Cardiac muscle cell (in vitro differentiated cells and primary cell): ENCODE results near the gene AGPAT4. TPM values are rescaled to one million over a fixed set of nuclear protein-coding genes. Genes with fewer than 3 reads are reported as not detected.
A peak's percentile ranks its signal among the peaks of the same experiment; 100 is the strongest.

Experiments used
- DNase-seq, 2 donors: peaks; one replicate each; pipeline versions ENCODE4 v3.0.0 to v3.0.0-alpha.2; 2010 to 2017; ENCODE audit warnings: low read depth in 1 of 2, low spot score in 1 of 2
- H3K27ac ChIP-seq: fragments of 200-600 bp; sonication (generic); 2 replicates; pipeline ENCODE4 v1.5.1; 2016
- H3K27me3 ChIP-seq: fragments of 200-600 bp; sonication (generic); 2 replicates; pipeline ENCODE4 v1.6.0; 2016; ENCODE audit warnings: control low read depth
- H3K36me3 ChIP-seq: fragments of 200-600 bp; sonication (generic); 2 replicates; pipeline ENCODE4 v1.5.1; 2016; ENCODE audit warnings: control low read depth
- H3K4me1 ChIP-seq: fragments of 200-600 bp; sonication (generic); 2 replicates; pipeline ENCODE4 v1.8.1; 2017; ENCODE audit warnings: low read depth, mild to moderate bottlenecking, mixed run types
- H3K4me3 ChIP-seq: fragments of 200-600 bp; sonication (generic); 2 replicates; pipeline ENCODE4 v1.5.1; 2016; ENCODE audit warnings: mild to moderate bottlenecking
- H3K9me3 ChIP-seq: fragments of 200-600 bp; sonication (generic); 2 replicates; pipeline ENCODE4 v1.5.1; 2017; ENCODE audit warnings: low read depth, mild to moderate bottlenecking, control low read depth
- CTCF ChIP-seq: IDR thresholded peaks from 2 replicates; pipeline ENCODE4 v1.5.1; 2012; ENCODE audit warnings: low read depth, mild to moderate bottlenecking, low read length
- polyA plus RNA-seq: library from polyadenylated mRNA; unstranded; fragments of >200 nt; fragmentation: Nextera tagmentation; extraction: Ambion mirVana; gene quantifications from 2 replicates; pipeline ENCODE4 v1.2.1, GENCODE V29; 2016
- total RNA-seq: library from RNA; depleted of rRNA; stranded (reverse); fragments of >200 nt; gene quantifications from 2 replicates; pipeline ENCODE4 v1.2.3, GENCODE V29; 2016

The AGPAT4 gene
- total and polyA plus RNA-seq, 2 experiments from 2014 or later, result 13.9 to 17.7 TPM

- Histone ChIP-seq H3K36me3 (no peaks in the 10 kb centered on the region), H3K27ac (no peak overlapping the region), H3K9me3 (no peaks in the 10 kb centered on the region), H3K27me3 (no peaks in the 10 kb centered on the region), H3K4me3 (no peak overlapping the region), H3K4me1 (no peaks in the 10 kb centered on the region)
- DNase-seq, result no peak
- no peak for TF ChIP-seq CTCF
These were observed 29.1 kb upstream of the AGPAT4 start for GRCh38 chr6:161302949-161303348.

- TF ChIP-seq CTCF, result no peak
- Histone ChIP-seq H3K36me3 (no peaks in the 10 kb centered on the region), H3K27ac (no peak overlapping the region), H3K4me3 (no peak overlapping the region), H3K27me3 (no peaks in the 10 kb centered on the region), H3K9me3 (no peaks in the 10 kb centered on the region), H3K4me1 (no peaks in the 10 kb centered on the region)
- peak; percentile 31 to 91 for DNase-seq
These were observed 27.5 kb upstream of the AGPAT4 start for GRCh38 chr6:161301338-161301737.

DNA sequence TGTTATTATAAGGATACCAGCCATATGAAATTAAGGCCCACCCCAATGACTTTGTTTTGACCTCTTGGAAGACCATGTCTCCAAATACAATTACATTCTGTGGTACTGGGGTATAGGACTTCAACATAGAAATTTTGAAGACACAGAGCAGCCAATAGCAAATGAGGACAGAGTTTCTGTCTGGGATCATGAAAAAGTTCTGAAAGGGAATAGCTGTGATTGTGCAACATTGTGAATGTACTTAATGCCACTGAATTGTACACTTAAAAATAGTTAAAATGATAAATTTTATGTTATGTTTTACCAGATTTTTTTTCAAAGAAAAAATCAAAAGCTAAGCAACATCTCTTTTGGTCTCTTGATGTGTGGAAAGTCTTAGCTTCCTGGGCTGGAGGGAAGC, 27.0 kb upstream of the AGPAT4 start:
- no peak for TF ChIP-seq CTCF
- no peaks in the 10 kb centered on the region for H3K27me3 ChIP-seq
- no peaks in the 10 kb centered on the region for H3K4me1 ChIP-seq

DNA sequence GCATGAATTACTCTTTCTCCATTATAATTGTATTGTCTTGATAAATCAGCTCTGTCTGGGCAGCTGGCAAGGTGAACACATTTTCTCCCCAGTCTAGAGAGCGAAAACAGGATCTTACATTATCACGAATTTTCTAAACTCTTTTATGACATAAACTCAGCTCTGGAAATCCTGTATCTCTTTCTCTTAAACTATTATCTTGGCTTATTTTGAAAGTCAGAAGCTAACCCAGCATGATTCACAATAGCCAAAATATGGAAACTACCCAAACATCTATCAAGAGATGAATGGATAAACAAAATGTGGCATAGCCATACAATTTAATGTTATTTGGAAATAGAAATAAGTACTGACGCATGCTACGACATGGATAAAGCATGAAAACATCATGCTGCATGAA, 25.9 kb upstream of the AGPAT4 start:
- Histone ChIP-seq H3K9me3 (no peaks in the 10 kb centered on the region), H3K27me3 (no peaks in the 10 kb centered on the region), H3K27ac (no peak overlapping the region), H3K4me1 (no peaks in the 10 kb centered on the region), H3K4me3 (no peak overlapping the region), H3K36me3 (no peaks in the 10 kb centered on the region)
- DNase-seq, result no peak
- TF ChIP-seq CTCF, result no peak

More for the DNA sequence above, 27.0 kb upstream of the AGPAT4 start:
- H3K36me3 ChIP-seq, result no peaks in the 10 kb centered on the region
- DNase-seq, result peak in 1 of 2 donors; percentile 46
- no peaks in the 10 kb centered on the region for H3K9me3 ChIP-seq
- H3K4me3 ChIP-seq, result no peak overlapping the region
- H3K27ac ChIP-seq, result no peak overlapping the region

- Histone ChIP-seq H3K36me3 (no peaks in the 10 kb centered on the region), H3K27ac (no peak overlapping the region), H3K4me1 (peaks cover 6% of the 10 kb centered on the region), H3K9me3 (no peaks in the 10 kb centered on the region), H3K27me3 (no peaks in the 10 kb centered on the region), H3K4me3 (no peak overlapping the region)
- no peak for DNase-seq
- no peak for TF ChIP-seq CTCF
These were observed 21.9 kb upstream of the AGPAT4 start for GRCh38 chr6:161295784-161296183.
